Tibial artery (tissue), 4 donors: Measurements from ENCODE around the gene CAMKMT.

Experiments used
- DNase-seq, 2 donors: peaks; one replicate each; pipeline ENCODE4 v3.0.0-alpha.2; 2019
- H3K27ac ChIP-seq, 2 donors: fragments of 200-600 bp; sonication (generic) in 1 of 2; 1 replicate in 1 of 2; 2 replicates in 1 of 2; pipeline ENCODE4 v1.5.1; 2018 to 2019; ENCODE audit warnings: mild to moderate bottlenecking in 1 of 2
- H3K27me3 ChIP-seq, 2 donors: fragments of 200-600 bp; sonication (generic) in 1 of 2; one replicate each; pipeline versions ENCODE4 v1.5.1 to v1.6.0; 2016 to 2019
- H3K36me3 ChIP-seq, 3 donors: fragments of 200-600 bp; sonication (generic) in 2 of 3; one replicate each; pipeline ENCODE4 v1.5.1; 2016 to 2019; ENCODE audit warnings: mild to moderate bottlenecking in 2 of 3
- H3K4me1 ChIP-seq, 4 donors: fragments of 200-600 bp; sonication (generic) in 2 of 4; 1 replicate in 3 of 4; 2 replicates in 1 of 4; pipeline ENCODE4 v1.5.1; 2016 to 2019
- H3K4me3 ChIP-seq, 2 donors: fragments of 200-600 bp; sonication (generic) in 1 of 2; 1 replicate in 1 of 2; 2 replicates in 1 of 2; pipeline ENCODE4 v1.5.1; 2018 to 2019; ENCODE audit warnings: mild to moderate bottlenecking in 2 of 2
- H3K9me3 ChIP-seq, 3 donors: fragments of 200-600 bp; sonication (generic) in 1 of 3; one replicate each; pipeline ENCODE4 v1.5.1; 2016 to 2019
- CTCF ChIP-seq, 2 experiments: fragments of 200-600 bp in 1 of 2; fragments of 450-650 bp in 1 of 2; IDR thresholded peaks; one replicate each; pipeline ENCODE4 v1.5.1; 2017 to 2019; ENCODE audit warnings: antibody characterized with exemption in 2 of 2, mild to moderate bottlenecking in 1 of 2, moderate library complexity in 1 of 2
- intact Hi-C: fragments of 100-400 bp; cut with DNase I; formaldehyde crosslinking; loops from one replicate; pipeline ENCODE4 v1.15.0; 2023; ENCODE audit warnings: low total_unique reads

CAMKMT gene

GRCh38 chr2:44549099-44549471 is 187.3 kb downstream of the CAMKMT start:
- Histone ChIP-seq H3K4me1 (peaks cover 0 to 40% (median 13%) of the 10 kb centered on the region in 4 donors), H3K9me3 (no peaks in the 10 kb centered on the region), H3K27me3 (no peaks in the 10 kb centered on the region), H3K4me3 (no peak overlapping the region), H3K27ac (peak overlapping the region; percentile 16 to 39), H3K36me3 (no peaks in the 10 kb centered on the region)
- intact Hi-C loops: no loop called here
- DNase-seq: no peak
- no peak for TF ChIP-seq CTCF (IDR thresholded peaks at IDR 0.05)

GRCh38 chr2:44549856-44550255 is 188.1 kb downstream of the CAMKMT start:
- H3K27me3 ChIP-seq: no peaks in the 10 kb centered on the region
- H3K36me3 ChIP-seq: no peaks in the 10 kb centered on the region
- H3K27ac ChIP-seq: no peak overlapping the region
- H3K4me3 ChIP-seq: no peak overlapping the region
- no peak for TF ChIP-seq CTCF (IDR thresholded peaks at IDR 0.05)
- no peaks in the 10 kb centered on the region for H3K9me3 ChIP-seq
- no peak for DNase-seq
- peaks cover 0 to 34% (median 10%) of the 10 kb centered on the region in 4 donors for H3K4me1 ChIP-seq
- intact Hi-C loops: no loop called here

- no peaks in the 10 kb centered on the region for H3K27me3 ChIP-seq
- no peak overlapping the region for H3K27ac ChIP-seq
- TF ChIP-seq CTCF (IDR thresholded peaks at IDR 0.05): no peak
- no peak for DNase-seq
- no peaks in the 10 kb centered on the region for H3K36me3 ChIP-seq
- intact Hi-C loops: no loop called here
- H3K4me3 ChIP-seq: no peak overlapping the region
- H3K4me1 ChIP-seq: peaks cover 0 to 34% (median 10%) of the 10 kb centered on the region in 4 donors
- H3K9me3 ChIP-seq: no peaks in the 10 kb centered on the region
Measured at GRCh38 chr2:44550561-44550960, 188.8 kb downstream of the CAMKMT start.

GRCh38 chr2:44551497-44551896 is 189.8 kb downstream of the CAMKMT start:
- Histone ChIP-seq H3K4me3 (no peak overlapping the region), H3K4me1 (peaks cover 0 to 34% (median 10%) of the 10 kb centered on the region in 4 donors), H3K27ac (no peak overlapping the region), H3K9me3 (no peaks in the 10 kb centered on the region), H3K36me3 (no peaks in the 10 kb centered on the region), H3K27me3 (no peaks in the 10 kb centered on the region)
- intact Hi-C loops: no loop called here
- no peak for DNase-seq
- TF ChIP-seq CTCF (IDR thresholded peaks at IDR 0.05): no peak

GRCh38 chr2:44553456-44553855 is 191.7 kb downstream of the CAMKMT start:
- no peak overlapping the region for H3K4me3 ChIP-seq
- intact Hi-C loops: no loop called here

More at GRCh38 chr2:44553456-44553855, 191.7 kb downstream of the CAMKMT start:
- Histone ChIP-seq H3K36me3 (peaks cover 0 to 6% (median 0%) of the 10 kb centered on the region in 3 donors), H3K4me1 (peaks cover 0 to 28% (median 9%) of the 10 kb centered on the region in 4 donors), H3K27ac (no peak overlapping the region), H3K9me3 (no peaks in the 10 kb centered on the region), H3K27me3 (no peaks in the 10 kb centered on the region)
- DNase-seq: no peak
- no peak for TF ChIP-seq CTCF (IDR thresholded peaks at IDR 0.05)
